IPS-15b (cell line): Measurements from ENCODE around the gene GPS1.

Experiments
- H3K27me3 ChIP-seq: one replicate; pipeline ENCODE4 v1.6.1; 2013; ENCODE audit warnings: low read length; ENCODE audit not compliant: control insufficient read depth, insufficient read depth
- H3K36me3 ChIP-seq: one replicate; pipeline ENCODE4 v1.6.1; 2013; ENCODE audit warnings: low read length; ENCODE audit not compliant: control insufficient read depth, insufficient read depth
- H3K4me1 ChIP-seq: one replicate; pipeline ENCODE4 v1.6.1; 2013; ENCODE audit warnings: mild to moderate bottlenecking, low read length; ENCODE audit not compliant: control insufficient read depth, insufficient read depth
- H3K4me3 ChIP-seq: one replicate; pipeline ENCODE4 v1.5.1; 2013; ENCODE audit warnings: low read depth, low read length
- H3K9ac ChIP-seq: one replicate; pipeline ENCODE4 v1.6.1; 2013; ENCODE audit warnings: low read depth, mild to moderate bottlenecking, low read length
- H3K9me3 ChIP-seq: one replicate; pipeline ENCODE4 v1.6.1; 2013; ENCODE audit warnings: mild to moderate bottlenecking, low read length; ENCODE audit not compliant: control insufficient read depth, insufficient read depth

GPS1 gene

GRCh38 chr17:82051776-82052637, at the start of gene GPS1, which contains the start of gene RFNG:
Gene GPS1 (plus strand): TSS chr17:82051898. CDS start chr17:82051932, 34 bp downstream.
Gene RFNG (minus strand): TSS chr17:82051811. CDS start chr17:82051766, 45 bp downstream.
- Histone ChIP-seq H3K4me3 (peak within 1 kb of the TSS; percentile 79), H3K9me3 (no peaks in the 10 kb centered on the region), H3K36me3 (peaks cover 60% of the 10 kb centered on the region), H3K4me1 (no peaks in the 10 kb centered on the region), H3K27me3 (no peaks in the 10 kb centered on the region), H3K9ac (peak within 1 kb of the TSS; percentile 76)

- Histone ChIP-seq H3K9me3 (no peaks in the 10 kb centered on the region), H3K27me3 (no peaks in the 10 kb centered on the region), H3K4me1 (no peaks in the 10 kb centered on the region), H3K9ac (no peak overlapping the region), H3K36me3 (peaks cover 2% of the 10 kb centered on the region), H3K4me3 (no peak overlapping the region)
These were observed 48.0 kb upstream of the GPS1 start for GRCh38 chr17:82003411-82004381.

GRCh38 chr17:82004517-82005455, 46.9 kb upstream of the GPS1 start:
- Histone ChIP-seq H3K9ac (no peak overlapping the region), H3K4me3 (no peak overlapping the region), H3K4me1 (no peaks in the 10 kb centered on the region), H3K9me3 (no peaks in the 10 kb centered on the region), H3K27me3 (no peaks in the 10 kb centered on the region), H3K36me3 (peaks cover 2% of the 10 kb centered on the region)

GRCh38 chr17:82005701-82006348, 45.9 kb upstream of the GPS1 start:
- no peak overlapping the region for H3K4me3 ChIP-seq
- H3K36me3 ChIP-seq, result no peaks in the 10 kb centered on the region
- H3K9ac ChIP-seq, result no peak overlapping the region
- no peaks in the 10 kb centered on the region for H3K4me1 ChIP-seq
- H3K9me3 ChIP-seq, result no peaks in the 10 kb centered on the region
- no peaks in the 10 kb centered on the region for H3K27me3 ChIP-seq

GRCh38 chr17:82006468-82007227, 45.0 kb upstream of the GPS1 start:
- Histone ChIP-seq H3K4me1 (no peaks in the 10 kb centered on the region), H3K36me3 (no peaks in the 10 kb centered on the region), H3K9ac (no peak overlapping the region), H3K27me3 (no peaks in the 10 kb centered on the region), H3K4me3 (no peak overlapping the region), H3K9me3 (no peaks in the 10 kb centered on the region)

GRCh38 chr17:82007228-82007494, 44.5 kb upstream of the GPS1 start:
- Histone ChIP-seq H3K4me1 (no peaks in the 10 kb centered on the region), H3K27me3 (no peaks in the 10 kb centered on the region), H3K9ac (no peak overlapping the region), H3K4me3 (no peak overlapping the region), H3K9me3 (no peaks in the 10 kb centered on the region), H3K36me3 (no peaks in the 10 kb centered on the region)

GRCh38 chr17:82007495-82008257, 44.0 kb upstream of the GPS1 start:
- Histone ChIP-seq H3K36me3 (peaks cover 3% of the 10 kb centered on the region), H3K9ac (no peak overlapping the region), H3K9me3 (no peaks in the 10 kb centered on the region), H3K4me1 (no peaks in the 10 kb centered on the region), H3K27me3 (no peaks in the 10 kb centered on the region), H3K4me3 (no peak overlapping the region)

GRCh38 chr17:82008258-82008940, 43.3 kb upstream of the GPS1 start:
- H3K27me3 ChIP-seq, result no peaks in the 10 kb centered on the region
- no peaks in the 10 kb centered on the region for H3K4me1 ChIP-seq
- H3K4me3 ChIP-seq, result no peak overlapping the region
- H3K36me3 ChIP-seq, result peaks cover 4% of the 10 kb centered on the region
- H3K9me3 ChIP-seq, result no peaks in the 10 kb centered on the region
- H3K9ac ChIP-seq, result no peak overlapping the region

GRCh38 chr17:82008941-82009405, 42.7 kb upstream of the GPS1 start:
- H3K4me3 ChIP-seq, result no peak overlapping the region
- no peaks in the 10 kb centered on the region for H3K9me3 ChIP-seq
- H3K36me3 ChIP-seq, result peaks cover 4% of the 10 kb centered on the region
- H3K27me3 ChIP-seq, result no peaks in the 10 kb centered on the region
- no peaks in the 10 kb centered on the region for H3K4me1 ChIP-seq
- no peak overlapping the region for H3K9ac ChIP-seq
